ENCODE results near the gene CUBN.

CUBN gene

DNA sequence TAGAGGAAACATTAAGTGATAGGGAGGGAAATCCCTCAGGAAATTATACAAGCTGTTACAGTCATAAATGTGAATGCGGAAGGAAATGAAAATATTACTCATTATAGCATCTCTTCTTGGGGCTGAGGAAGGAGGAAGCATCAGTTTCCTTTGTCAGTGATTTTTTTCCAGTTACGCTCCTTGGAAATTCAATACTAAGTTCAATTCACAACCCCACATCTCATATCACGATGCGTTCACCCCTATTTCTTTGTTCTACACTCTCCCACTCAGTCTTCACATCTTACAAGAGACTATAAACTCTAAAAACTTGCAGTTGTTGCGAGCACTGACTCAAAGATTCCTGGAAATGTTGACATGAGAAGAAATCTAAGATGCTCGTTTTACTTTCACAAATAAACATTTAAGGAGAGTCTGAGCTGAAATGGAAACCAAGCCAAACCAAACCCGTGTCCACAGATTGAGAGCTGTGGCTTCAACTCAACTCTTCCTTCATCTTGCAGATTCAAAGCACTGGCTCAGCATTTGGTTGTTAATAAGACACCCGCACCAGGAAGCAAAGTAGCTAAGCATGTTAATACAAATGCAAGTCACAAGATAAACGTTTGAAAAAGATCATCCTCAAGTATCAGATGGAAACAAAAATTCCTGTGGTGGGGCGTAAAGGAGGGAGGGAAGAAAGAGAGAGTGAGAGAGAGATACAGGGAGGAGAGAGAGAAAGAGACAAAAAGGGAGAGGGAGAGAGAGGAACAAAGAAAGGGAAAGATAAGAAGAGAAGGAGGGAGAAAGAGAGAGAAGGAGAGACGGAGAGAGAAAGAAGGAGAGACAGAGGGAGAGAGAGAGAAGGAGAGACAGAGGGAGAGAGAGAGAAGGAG is 162.4 kb downstream of the CUBN start:
- Mint-ChIP-seq H3K4me1 (peaks cover 16% of the 10 kb centered on the region), H3K9me3 (no peaks in the 10 kb centered on the region), H3K27ac (no peak overlapping the region), H3K4me3 (peak overlapping the region; percentile 26), H3K36me3 (no peaks in the 10 kb centered on the region)
- ATAC-seq = peak; percentile 76
- DNase-seq (ENCODE audit: low spot score in 2 of 2) = no peak

DNA sequence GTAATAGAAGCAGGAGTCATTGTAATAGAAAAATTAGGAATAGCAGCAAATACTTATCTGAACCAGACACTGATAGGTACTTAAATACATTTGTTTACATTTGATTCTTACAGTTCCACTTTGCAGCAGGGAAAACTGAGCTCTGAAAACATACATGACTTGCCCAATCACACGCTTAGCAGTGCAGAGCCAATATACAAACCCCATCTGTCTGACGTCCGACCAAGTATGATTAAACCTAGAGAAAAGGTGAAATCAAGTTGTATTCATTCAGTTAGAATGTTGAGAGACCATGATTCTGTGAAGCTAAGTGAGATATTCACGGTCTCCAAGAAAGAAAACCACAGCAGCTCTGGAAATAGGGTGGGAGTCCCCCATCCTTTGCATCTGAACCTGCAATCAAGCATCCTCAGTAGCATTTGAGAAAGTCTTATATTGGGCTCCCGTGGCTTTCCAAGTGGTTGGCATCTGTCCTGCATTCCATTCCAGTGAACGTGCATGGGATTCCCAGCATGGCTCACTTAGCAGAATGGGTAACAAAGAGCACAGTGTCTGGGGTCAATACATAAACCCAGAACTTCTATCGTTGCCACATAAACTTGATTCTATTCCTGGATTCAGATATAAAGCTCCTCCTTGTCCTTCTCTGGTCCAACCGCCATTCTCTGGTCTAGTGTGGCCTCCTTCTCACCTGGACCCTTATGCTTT is 163.7 kb downstream of the CUBN start:
- Mint-ChIP-seq H3K9me3 (no peaks in the 10 kb centered on the region), H3K36me3 (no peaks in the 10 kb centered on the region), H3K4me3 (no peak overlapping the region), H3K27ac (no peak overlapping the region), H3K4me1 (peaks cover 16% of the 10 kb centered on the region)
- no peak for DNase-seq (ENCODE audit: low spot score in 2 of 2)
- no peak for ATAC-seq

DNA sequence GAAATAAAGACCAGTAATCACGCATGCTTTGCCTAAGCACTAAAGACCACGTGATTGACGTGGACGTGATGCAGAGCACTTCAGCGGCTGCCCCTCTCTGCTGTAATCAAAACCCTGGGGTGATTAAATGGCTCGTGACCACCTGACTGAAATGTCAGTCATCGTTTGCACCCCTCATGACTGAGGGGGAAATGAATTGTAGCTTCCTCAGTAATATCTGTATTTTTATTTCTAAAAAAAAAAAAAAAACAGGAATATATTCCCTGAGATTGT is 164.3 kb downstream of the CUBN start:
- no peaks in the 10 kb centered on the region for H3K9me3 Mint-ChIP-seq
- DNase-seq (ENCODE audit: low spot score in 2 of 2) (no peak), ATAC-seq (no peak)
- no peak overlapping the region for H3K4me3 Mint-ChIP-seq
- peaks cover 16% of the 10 kb centered on the region for H3K4me1 Mint-ChIP-seq
- H3K36me3 Mint-ChIP-seq = no peaks in the 10 kb centered on the region
- H3K27ac Mint-ChIP-seq = no peak overlapping the region

DNA sequence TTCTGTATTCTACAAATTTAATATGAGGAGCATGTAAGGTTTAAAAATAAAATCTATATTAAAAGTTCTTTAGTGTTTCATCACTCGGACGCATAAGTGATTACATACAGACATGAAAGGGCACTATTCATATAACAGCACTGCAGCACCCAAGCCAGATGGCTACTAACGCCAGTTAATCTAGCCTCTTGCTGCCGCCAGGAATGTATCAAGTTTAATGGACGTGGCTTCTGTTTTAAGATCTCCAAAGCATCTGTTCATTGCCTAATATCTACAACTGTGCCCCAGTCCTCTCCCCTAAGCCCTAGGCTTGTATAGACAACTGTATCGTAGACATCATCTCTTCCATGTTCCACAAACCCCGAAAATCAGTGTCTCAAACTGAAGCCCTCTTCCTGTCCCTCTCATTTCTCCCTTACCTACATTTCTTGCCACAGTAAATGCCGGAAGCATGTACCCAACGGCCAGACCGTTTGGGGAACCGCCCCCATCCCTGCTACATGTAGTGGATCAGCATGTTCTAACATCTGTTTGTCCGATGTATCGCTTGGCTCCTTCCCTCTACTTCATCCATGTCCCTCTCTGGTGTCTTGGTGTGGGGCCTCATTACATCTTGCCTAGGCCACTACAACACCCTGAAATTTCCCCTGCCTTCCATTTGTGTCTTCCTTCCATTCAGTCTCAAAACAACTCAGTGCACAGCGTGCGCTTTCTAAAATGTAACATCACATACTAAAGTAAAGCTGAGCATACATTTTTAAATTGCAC is 164.9 kb downstream of the CUBN start:
- Mint-ChIP-seq H3K36me3 (no peaks in the 10 kb centered on the region), H3K9me3 (no peaks in the 10 kb centered on the region), H3K4me3 (no peak overlapping the region), H3K4me1 (peaks cover 16% of the 10 kb centered on the region), H3K27ac (no peak overlapping the region)
- DNase-seq (ENCODE audit: low spot score in 2 of 2) = no peak
- no peak for ATAC-seq

- Mint-ChIP-seq H3K27ac (no peak overlapping the region), H3K9me3 (no peaks in the 10 kb centered on the region), H3K4me3 (no peak overlapping the region), H3K36me3 (no peaks in the 10 kb centered on the region), H3K4me1 (no peaks in the 10 kb centered on the region)
- no peak for ATAC-seq
- DNase-seq (ENCODE audit: low spot score in 2 of 2) = no peak
Measured at GRCh38 chr10:16960551-16960950, 169.1 kb downstream of the CUBN start.

DNA sequence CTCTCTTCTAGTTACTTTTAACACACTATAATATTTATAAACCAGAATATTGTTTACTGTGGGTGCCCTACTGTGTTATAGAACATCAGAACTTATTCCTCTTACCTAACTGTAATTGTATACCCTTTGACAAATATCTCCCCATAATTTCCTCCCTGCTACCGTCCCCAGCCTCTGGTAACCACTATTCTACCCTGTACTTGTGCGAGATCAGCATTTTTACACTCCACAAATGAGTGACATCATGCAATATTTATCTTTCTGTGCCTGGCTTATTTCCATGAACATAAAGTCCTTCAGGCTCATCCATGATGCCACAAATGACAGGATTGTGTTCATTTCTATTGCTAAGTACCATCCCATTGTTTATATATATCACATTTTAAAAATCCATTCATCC is 172.6 kb downstream of the CUBN start:
- Mint-ChIP-seq H3K4me1 (peaks cover 6% of the 10 kb centered on the region), H3K4me3 (no peak overlapping the region), H3K36me3 (no peaks in the 10 kb centered on the region), H3K9me3 (no peaks in the 10 kb centered on the region), H3K27ac (no peak overlapping the region)
- no peak for ATAC-seq
- no peak for DNase-seq (ENCODE audit: low spot score in 2 of 2)

- DNase-seq (ENCODE audit: low spot score in 2 of 2) (no peak), ATAC-seq (no peak)
- no peak overlapping the region for H3K27ac Mint-ChIP-seq
- peaks cover 6% of the 10 kb centered on the region for H3K4me1 Mint-ChIP-seq
- H3K9me3 Mint-ChIP-seq = no peaks in the 10 kb centered on the region
- no peak overlapping the region for H3K4me3 Mint-ChIP-seq
- H3K36me3 Mint-ChIP-seq = no peaks in the 10 kb centered on the region
Measured at GRCh38 chr10:16954280-16955030, 175.2 kb downstream of the CUBN start.

GRCh38 chr10:16953270-16953669 is 176.3 kb downstream of the CUBN start:
- no peaks in the 10 kb centered on the region for H3K36me3 Mint-ChIP-seq
- H3K4me1 Mint-ChIP-seq = peaks cover 10% of the 10 kb centered on the region
- H3K9me3 Mint-ChIP-seq = no peaks in the 10 kb centered on the region
- DNase-seq (ENCODE audit: low spot score in 2 of 2) (no peak), ATAC-seq (peak; percentile 74)
- no peak overlapping the region for H3K27ac Mint-ChIP-seq
- H3K4me3 Mint-ChIP-seq = no peak overlapping the region

DNA sequence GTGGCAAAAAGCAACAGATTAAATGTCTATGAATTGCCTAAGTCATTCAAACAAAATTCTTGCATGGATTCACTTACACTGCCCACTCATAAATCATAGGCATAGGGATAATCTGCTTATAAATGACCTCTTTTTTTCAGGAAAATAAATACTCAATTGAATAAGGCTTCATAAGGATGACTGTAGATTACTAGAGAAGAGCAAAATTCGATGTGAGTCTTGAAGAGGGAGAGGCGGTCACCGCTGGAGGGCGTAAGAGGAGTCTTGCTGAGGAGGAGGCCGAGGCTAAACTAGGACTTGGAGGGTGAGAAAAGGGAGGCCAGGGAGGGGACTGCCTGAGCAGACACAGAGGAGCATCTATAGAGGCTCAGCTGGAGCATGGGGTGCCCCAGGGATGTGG is 177.0 kb downstream of the CUBN start:
- Mint-ChIP-seq H3K4me1 (peaks cover 12% of the 10 kb centered on the region), H3K27ac (peak overlapping the region; percentile 21), H3K36me3 (no peaks in the 10 kb centered on the region), H3K4me3 (no peak overlapping the region), H3K9me3 (no peaks in the 10 kb centered on the region)
- DNase-seq (ENCODE audit: low spot score in 2 of 2) (no peak), ATAC-seq (no peak)

GRCh38 chr10:16952080-16952479 is 177.5 kb downstream of the CUBN start:
- no peak overlapping the region for H3K4me3 Mint-ChIP-seq
- peaks cover 12% of the 10 kb centered on the region for H3K4me1 Mint-ChIP-seq
- no peaks in the 10 kb centered on the region for H3K36me3 Mint-ChIP-seq
- H3K9me3 Mint-ChIP-seq = no peaks in the 10 kb centered on the region
- H3K27ac Mint-ChIP-seq = no peak overlapping the region
- no peak for DNase-seq (ENCODE audit: low spot score in 2 of 2)
- ATAC-seq = no peak

GRCh38 chr10:16950656-16951601 is 178.7 kb downstream of the CUBN start:
- no peak overlapping the region for H3K4me3 Mint-ChIP-seq
- H3K27ac Mint-ChIP-seq = no peak overlapping the region
- H3K36me3 Mint-ChIP-seq = no peaks in the 10 kb centered on the region
- H3K4me1 Mint-ChIP-seq = peaks cover 12% of the 10 kb centered on the region
- ATAC-seq (no peak), DNase-seq (ENCODE audit: low spot score in 2 of 2) (no peak)
- H3K9me3 Mint-ChIP-seq = no peaks in the 10 kb centered on the region

GRCh38 chr10:16949816-16950215 is 179.8 kb downstream of the CUBN start:
- Mint-ChIP-seq H3K4me3 (no peak overlapping the region), H3K4me1 (peaks cover 12% of the 10 kb centered on the region), H3K9me3 (no peaks in the 10 kb centered on the region), H3K36me3 (no peaks in the 10 kb centered on the region), H3K27ac (no peak overlapping the region)
- ATAC-seq (no peak), DNase-seq (ENCODE audit: low spot score in 2 of 2) (no peak)

GRCh38 chr10:16948361-16948760 is 181.2 kb downstream of the CUBN start:
- peak overlapping the region; percentile 38 for H3K27ac Mint-ChIP-seq
- peaks cover 20% of the 10 kb centered on the region for H3K4me1 Mint-ChIP-seq
- H3K9me3 Mint-ChIP-seq = no peaks in the 10 kb centered on the region
- H3K4me3 Mint-ChIP-seq = no peak overlapping the region
- no peak for DNase-seq (ENCODE audit: low spot score in 2 of 2)
- ATAC-seq = peak; percentile 91
- no peaks in the 10 kb centered on the region for H3K36me3 Mint-ChIP-seq

DNA sequence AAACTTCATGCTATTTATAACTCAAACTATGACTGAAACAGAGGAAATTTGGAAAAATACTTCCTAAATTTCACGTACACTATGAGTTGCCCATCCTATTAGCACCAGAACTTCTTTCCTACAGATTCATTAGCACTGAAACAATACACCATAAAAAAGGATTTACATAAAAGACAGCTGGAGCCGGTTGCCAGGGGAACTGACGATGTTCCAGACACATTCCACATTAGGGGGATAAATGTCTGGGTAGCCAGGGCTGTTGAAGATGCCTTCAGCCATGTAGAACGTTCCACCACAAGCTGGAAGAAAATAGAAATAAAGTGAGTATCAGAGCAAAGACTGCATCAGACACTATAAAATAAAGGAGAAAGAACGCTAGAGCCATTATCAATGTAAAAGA is 182.5 kb downstream of the CUBN start:
- H3K36me3 Mint-ChIP-seq = no peaks in the 10 kb centered on the region
- H3K27ac Mint-ChIP-seq = no peak overlapping the region
- ATAC-seq = no peak
- DNase-seq (ENCODE audit: low spot score in 2 of 2) = no peak
- peaks cover 13% of the 10 kb centered on the region for H3K4me1 Mint-ChIP-seq
- H3K9me3 Mint-ChIP-seq = no peaks in the 10 kb centered on the region
- no peak overlapping the region for H3K4me3 Mint-ChIP-seq

All from stimulated activated effector memory CD8-positive, alpha-beta T cell treated with anti-CD3 and anti-CD28 coated beads, Interleukin-12 subunit alpha, Interleukin-12 subunit beta, amount 100 ng/mL, for 72 hours (primary cell).